K562 (cell line): ENCODE results near the gene VMP1. TPM values are rescaled to one million over a fixed set of nuclear protein-coding genes. Genes with fewer than 3 reads are reported as not detected.

Source experiments
- BMI1 ChIP-seq: fragments of 150-350 bp; IDR thresholded peaks from 2 replicates; pipeline ENCODE4 v1.6.1; 2014; ENCODE audit warnings: low read length
- C11orf30 ChIP-seq: fragments of 450-650 bp; IDR thresholded peaks from 2 replicates; pipeline ENCODE4 v1.6.1; 2016; ENCODE audit warnings: low read depth, mild to moderate bottlenecking
- CBFA2T3 ChIP-seq: fragments of 450-650 bp; IDR thresholded peaks from 2 replicates; pipeline ENCODE4 v1.6.1; 2017
- CTCFL ChIP-seq: IDR thresholded peaks from 2 replicates; pipeline ENCODE4 v1.6.1; 2011; ENCODE audit warnings: borderline replicate concordance, low read depth, mild to moderate bottlenecking, moderate library complexity, low read length; ENCODE audit not compliant: insufficient read depth, poor library complexity, severe bottlenecking
- DDX20 ChIP-seq: fragments of 450-650 bp; IDR thresholded peaks from 2 replicates; pipeline ENCODE4 v1.6.1; 2016; ENCODE audit warnings: missing genetic modification characterization, low read depth, mild to moderate bottlenecking, missing compliant biosample characterization, moderate library complexity
- EGR1 ChIP-seq: fragments of 450-650 bp; conservative IDR thresholded peaks from 2 replicates; pipeline ENCODE4 v1.6.1; 2017; ENCODE audit warnings: mild to moderate bottlenecking
- ELF4 ChIP-seq: fragments of 450-650 bp; formaldehyde crosslinking; IDR thresholded peaks from 2 replicates; pipeline ENCODE4 v1.4.0; 2022; ENCODE audit warnings: missing genetic modification characterization
- ETS1 ChIP-seq: conservative IDR thresholded peaks from 2 replicates; pipeline ENCODE4 v1.6.1; 2011; ENCODE audit warnings: low read depth, mild to moderate bottlenecking, low read length; ENCODE audit not compliant: control insufficient read depth
- GTF3C2 ChIP-seq: IDR thresholded peaks from 3 replicates; pipeline ENCODE4 v1.6.1; 2011; ENCODE audit warnings: borderline replicate concordance, mild to moderate bottlenecking, moderate library complexity; ENCODE audit not compliant: insufficient read length; ENCODE audit errors: extremely low read depth
- HNRNPLL ChIP-seq: fragments of 200-400 bp; formaldehyde crosslinking; IDR thresholded peaks from 2 replicates; pipeline ENCODE4 v1.6.1; 2017; ENCODE audit warnings: low read length, low read depth, mild to moderate bottlenecking; ENCODE audit not compliant: poor library complexity, severe bottlenecking
- KLF16 ChIP-seq: IDR thresholded peaks from 2 replicates; pipeline ENCODE4 v1.6.1; 2016; ENCODE audit warnings: antibody characterized with exemption
- KLF6 ChIP-seq: fragments of 250-450 bp; sonication (Bioruptor Pico); IDR thresholded peaks from 2 replicates; pipeline ENCODE4 v1.4.0; 2020; ENCODE audit warnings: mild to moderate bottlenecking, moderate library complexity, borderline replicate concordance
- PATZ1 ChIP-seq: fragments of 250-450 bp; sonication (Bioruptor Pico); IDR thresholded peaks from 2 replicates; pipeline ENCODE4 v1.5.0; 2020; ENCODE audit warnings: mild to moderate bottlenecking, borderline replicate concordance
- PHF21A ChIP-seq: fragments of 450-650 bp; IDR thresholded peaks from 2 replicates; pipeline ENCODE4 v1.6.1; 2017; ENCODE audit warnings: low read depth, borderline replicate concordance
- SAFB ChIP-seq: fragments of 200-400 bp; formaldehyde crosslinking; IDR thresholded peaks from 2 replicates; pipeline ENCODE4 v1.6.1; 2017; ENCODE audit warnings: low read depth, low read length, borderline replicate concordance
- SOX6 ChIP-seq: fragments of 450-650 bp; IDR thresholded peaks from 2 replicates; pipeline ENCODE4 v1.6.1; 2014; ENCODE audit warnings: mild to moderate bottlenecking
- TBL1XR1 ChIP-seq, 2 experiments: IDR thresholded peaks; 2 replicates each; pipeline ENCODE4 v1.6.1; 2012; ENCODE audit warnings: improper control_type of control experiment in 2 of 2, low read length in 2 of 2, mild to moderate bottlenecking in 1 of 2
- TEAD2 ChIP-seq: fragments of 450-650 bp; IDR thresholded peaks from 2 replicates; pipeline ENCODE4 v1.6.1; 2016; ENCODE audit warnings: missing genetic modification characterization, control low read depth, missing compliant biosample characterization
- ZNF174 ChIP-seq: fragments of 250-450 bp; sonication (Bioruptor Pico); IDR thresholded peaks from 2 replicates; pipeline ENCODE4 v1.4.0; 2020; ENCODE audit warnings: mild to moderate bottlenecking
- ZNF57 ChIP-seq: fragments of 450-650 bp; formaldehyde crosslinking; IDR thresholded peaks from 2 replicates; pipeline ENCODE4 v1.4.0; 2020; ENCODE audit warnings: mild to moderate bottlenecking, moderate library complexity
- ZNF75A ChIP-seq: fragments of 450-650 bp; formaldehyde crosslinking; IDR thresholded peaks from 2 replicates; pipeline ENCODE4 v1.4.0; 2020; ENCODE audit warnings: mild to moderate bottlenecking
- polyA plus RNA-seq, 8 experiments: library from polyadenylated mRNA; depleted of rRNA in 4 of 8; stranded (reverse) in 5 of 8; unstranded in 3 of 8; fragments of >200 nt; fragmentation: Nextera tagmentation in 2 of 8; fragmentation: Illumina TruSeq in 1 of 8; extraction: Ambion mirVana in 2 of 8; extraction: Trizol in 1 of 8; gene quantifications; 2 replicates each; pipeline versions ENCODE4 v1.2.1 to v1.2.3, GENCODE V29; 2011 to 2014; ENCODE audit warnings: inconsistent platforms in 1 of 8, missing spikeins in 1 of 8
- total RNA-seq, 7 experiments: library from RNA; depleted of rRNA in 6 of 7; stranded (reverse); fragments of >200 nt in 6 of 7; fragmentation: Illumina TruSeq in 2 of 7; extraction: Trizol in 2 of 7; gene quantifications; 2 replicates each; pipeline versions ENCODE4 v1.2.1 to v1.2.3, GENCODE V29; 2011 to 2021; ENCODE audit warnings: low replicate concordance in 1 of 7

VMP1 gene
- total and polyA plus RNA-seq, 9 of the 15 experiments (the other 6 are each of a cell fraction or from before 2014, with no cell fraction given) = 123 to 304 (median 151) TPM

GRCh38 chr17:59839651-59840328 lies 132.3 kb downstream of the VMP1 start (continued):
- no peak for TF ChIP-seq GTF3C2
- no peak for TF ChIP-seq PATZ1 (CRISPR knock-in tag)
- no peak; the same call in 1 of the 2 replicates for TF ChIP-seq ELF4
- TF ChIP-seq SOX6 = 0 out of 2 replicates have a peak, but pooled peaks have one; percentile 5
- TF ChIP-seq PHF21A = no peak
- TF ChIP-seq CTCFL = no peak
- no peak for TF ChIP-seq TEAD2
- TF ChIP-seq EGR1 = no peak
- no peak for TF ChIP-seq CBFA2T3
- TF ChIP-seq TBL1XR1 (IDR thresholded peaks at IDR 0.05; ENCODE audit: low read length in 2 of 2) = peak in 1 of 2 experiments; percentile 55; a peak in 2 of 4 replicates
- no peak for TF ChIP-seq ZNF75A (CRISPR knock-in tag)
- no peak for TF ChIP-seq ETS1
- TF ChIP-seq SAFB = no peak
- TF ChIP-seq C11orf30 = peak; percentile 62
- TF ChIP-seq KLF16 = no peak
- TF ChIP-seq BMI1 = no peak
- 0 out of 2 replicates have a peak, but pooled peaks have one; percentile 10 for TF ChIP-seq ZNF57 (CRISPR knock-in tag)
- TF ChIP-seq DDX20 (tag) = no peak
- no peak for TF ChIP-seq KLF6 (CRISPR knock-in tag)
- no peak for TF ChIP-seq HNRNPLL
- peak; percentile 9; the same call in 1 of the 2 replicates for TF ChIP-seq ZNF174
